OCI-LY3 (cell line): ENCODE measurements around the gene PTBP1.
"Not testable (repeated sequence)": the region's sequence is repeated elsewhere in the genome, so short reads cannot be mapped to it uniquely, and the experiment has no call there.

Source experiments
- H2AFZ ChIP-seq: fragments of 200-600, 300-600 bp; shearing (Covaris generic); 2 replicates; pipeline ENCODE4 v1.6.0; 2014; ENCODE audit warnings: antibody characterized with exemption, low read depth, low read length
- H3K27ac ChIP-seq: fragments of 200-600, 300-600 bp; sonication (generic); 2 replicates; pipeline ENCODE4 v1.5.1; 2014; ENCODE audit warnings: mild to moderate bottlenecking, low read length, moderate library complexity, mixed read lengths
- H3K27me3 ChIP-seq: fragments of 200-600, 300-600 bp; sonication (generic); 2 replicates; pipeline ENCODE4 v1.6.1; 2014; ENCODE audit warnings: low read depth, low read length, mixed read lengths
- H3K36me3 ChIP-seq: fragments of 200-600, 300-600 bp; sonication (generic); replicated peaks from 2 replicates; pipeline ENCODE3; 2014; ENCODE audit warnings: low read depth, low read length, mixed read lengths
- H3K4me1 ChIP-seq: fragments of 300-600, 200-600 bp; sonication (generic); 2 replicates; pipeline ENCODE4 v1.6.1; 2014; ENCODE audit warnings: low read length, mixed read lengths
- H3K4me2 ChIP-seq: fragments of 200-600, 300-600 bp; sonication (generic); 2 replicates; pipeline ENCODE4 v1.6.1; 2014; ENCODE audit warnings: low read length, mixed read lengths
- H3K4me3 ChIP-seq: fragments of 300-600, 200-600 bp; sonication (generic); 2 replicates; pipeline ENCODE4 v1.5.1; 2014; ENCODE audit warnings: antibody characterized with exemption, mild to moderate bottlenecking, low read length, moderate library complexity
- H3K79me2 ChIP-seq: fragments of 300-600, 200-600 bp; shearing (Covaris generic); 2 replicates; pipeline ENCODE4 v1.6.1; 2014; ENCODE audit warnings: mild to moderate bottlenecking, low read length, mixed read lengths
- H3K9ac ChIP-seq: fragments of 300-600, 200-600 bp; shearing (Covaris generic); 2 replicates; pipeline ENCODE4 v1.6.0; 2014; ENCODE audit warnings: mild to moderate bottlenecking, low read length, moderate library complexity
- H3K9me3 ChIP-seq: fragments of 200-600, 300-600 bp; shearing (Covaris generic); 2 replicates; pipeline ENCODE4 v1.6.1; 2014; ENCODE audit warnings: low read length, mixed read lengths; ENCODE audit not compliant: insufficient read depth
- H4K20me1 ChIP-seq: fragments of 200-600, 300-600 bp; sonication (generic); 2 replicates; pipeline ENCODE4 v1.6.1; 2016; ENCODE audit warnings: low read length, mixed read lengths; ENCODE audit not compliant: insufficient read depth
- EZH2phosphoT487 ChIP-seq: fragments of 200-600 bp; shearing (Covaris generic); IDR thresholded peaks from 2 replicates; pipeline ENCODE4 v1.6.1; 2018; ENCODE audit warnings: antibody characterized with exemption, mixed run types, low read depth
- TF ChIP-seq, protein P1 (sequence below): fragments of 200-600, 300-600 bp; sonication (generic); IDR thresholded peaks from 2 replicates; pipeline ENCODE4 v1.5.1; 2014; ENCODE audit warnings: antibody characterized with exemption, low read length, low read depth

Gene PTBP1

GRCh38 chr19:815775-816499 is 18.7 kb downstream of the PTBP1 start:
- Histone ChIP-seq H3K4me2 (no peak overlapping the region), H3K27ac (no peak overlapping the region), H2AFZ (no peak overlapping the region), H3K36me3 (peaks cover 48% of the 10 kb centered on the region), H3K4me1 (no peaks in the 10 kb centered on the region), H3K9ac (no peak overlapping the region), H4K20me1 (peaks cover 9% of the 10 kb centered on the region), H3K9me3 (no peaks in the 10 kb centered on the region), H3K79me2 (no peaks in the 10 kb centered on the region), H3K27me3 (no peaks in the 10 kb centered on the region), H3K4me3 (no peak overlapping the region)
- no peak for TF ChIP-seq EZH2phosphoT487
- TF ChIP-seq, protein P1, sequence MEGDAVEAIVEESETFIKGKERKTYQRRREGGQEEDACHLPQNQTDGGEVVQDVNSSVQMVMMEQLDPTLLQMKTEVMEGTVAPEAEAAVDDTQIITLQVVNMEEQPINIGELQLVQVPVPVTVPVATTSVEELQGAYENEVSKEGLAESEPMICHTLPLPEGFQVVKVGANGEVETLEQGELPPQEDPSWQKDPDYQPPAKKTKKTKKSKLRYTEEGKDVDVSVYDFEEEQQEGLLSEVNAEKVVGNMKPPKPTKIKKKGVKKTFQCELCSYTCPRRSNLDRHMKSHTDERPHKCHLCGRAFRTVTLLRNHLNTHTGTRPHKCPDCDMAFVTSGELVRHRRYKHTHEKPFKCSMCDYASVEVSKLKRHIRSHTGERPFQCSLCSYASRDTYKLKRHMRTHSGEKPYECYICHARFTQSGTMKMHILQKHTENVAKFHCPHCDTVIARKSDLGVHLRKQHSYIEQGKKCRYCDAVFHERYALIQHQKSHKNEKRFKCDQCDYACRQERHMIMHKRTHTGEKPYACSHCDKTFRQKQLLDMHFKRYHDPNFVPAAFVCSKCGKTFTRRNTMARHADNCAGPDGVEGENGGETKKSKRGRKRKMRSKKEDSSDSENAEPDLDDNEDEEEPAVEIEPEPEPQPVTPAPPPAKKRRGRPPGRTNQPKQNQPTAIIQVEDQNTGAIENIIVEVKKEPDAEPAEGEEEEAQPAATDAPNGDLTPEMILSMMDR = no peak

GRCh38 chr19:816500-816857 is 19.2 kb downstream of the PTBP1 start:
- H3K4me1 ChIP-seq = no peaks in the 10 kb centered on the region
- H3K9me3 ChIP-seq = no peaks in the 10 kb centered on the region
- no peak overlapping the region for H3K27ac ChIP-seq
- H3K36me3 ChIP-seq = peaks cover 42% of the 10 kb centered on the region
- no peak overlapping the region for H3K4me2 ChIP-seq
- no peak for TF ChIP-seq EZH2phosphoT487
- TF ChIP-seq, protein P1 = no peak
- H3K79me2 ChIP-seq = no peaks in the 10 kb centered on the region
- no peak overlapping the region for H3K4me3 ChIP-seq
- H3K27me3 ChIP-seq = no peaks in the 10 kb centered on the region
- H3K9ac ChIP-seq = no peak overlapping the region
- H4K20me1 ChIP-seq = peaks cover 7% of the 10 kb centered on the region
- H2AFZ ChIP-seq = no peak overlapping the region

DNA sequence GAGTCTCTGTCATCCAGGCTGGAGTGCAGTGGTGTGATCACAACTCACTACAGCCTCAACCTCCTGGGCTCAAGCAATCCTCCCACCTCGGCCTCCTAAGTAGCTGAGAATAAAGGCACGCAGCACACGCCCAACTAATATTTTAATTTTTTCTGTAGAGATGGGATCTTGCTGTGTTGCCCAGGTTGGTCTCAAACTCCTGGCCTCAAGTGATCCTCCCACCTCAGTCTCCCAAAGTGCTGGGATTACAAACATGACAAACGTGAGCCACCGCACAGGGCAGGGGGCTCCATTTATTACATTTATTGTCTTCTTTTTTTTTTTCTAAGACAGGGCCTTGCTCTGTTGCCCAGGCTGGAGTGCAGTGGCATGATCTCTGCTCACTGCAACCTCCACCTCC is 23.0 kb downstream of the PTBP1 start:
- not testable (repeated sequence) for H3K27ac ChIP-seq, H3K4me2 ChIP-seq

GRCh38 chr19:821231-821824 is 24.1 kb downstream of the PTBP1 start:
- H4K20me1 ChIP-seq = no peaks in the 10 kb centered on the region
- H3K79me2 ChIP-seq = no peaks in the 10 kb centered on the region
- H3K4me1 ChIP-seq = no peaks in the 10 kb centered on the region
- H3K27ac ChIP-seq = no peak overlapping the region
- H3K27me3 ChIP-seq = no peaks in the 10 kb centered on the region
- H3K4me3 ChIP-seq = no peak overlapping the region
- H3K4me2 ChIP-seq = no peak overlapping the region
- no peak overlapping the region for H2AFZ ChIP-seq
- peaks cover 2% of the 10 kb centered on the region for H3K36me3 ChIP-seq
- H3K9me3 ChIP-seq = no peaks in the 10 kb centered on the region
- no peak overlapping the region for H3K9ac ChIP-seq
- TF ChIP-seq, protein P1 = no peak

More for the DNA sequence above, 23.0 kb downstream of the PTBP1 start:
- not testable (repeated sequence) for H4K20me1 ChIP-seq, H3K9ac ChIP-seq, H3K4me3 ChIP-seq, H3K79me2 ChIP-seq, H3K9me3 ChIP-seq, H2AFZ ChIP-seq, H3K4me1 ChIP-seq, H3K27me3 ChIP-seq
- H3K36me3 ChIP-seq = peaks cover 10% of the 10 kb centered on the region
